WTC11 (cell line): Measurements from ENCODE around the gene SLC10A7.

Experiments
- CREB1 ChIP-seq: sonication (generic); formaldehyde crosslinking; IDR thresholded peaks from 2 replicates; pipeline ENCODE4 v1.8.0; 2023; ENCODE audit warnings: mild to moderate bottlenecking, missing genetic modification reagents
- ZBTB21 ChIP-seq: sonication (generic); formaldehyde crosslinking; IDR thresholded peaks from 2 replicates; pipeline ENCODE4 v1.8.1; 2023; ENCODE audit warnings: mild to moderate bottlenecking, missing genetic modification reagents, borderline replicate concordance
- TF ChIP-seq, protein P1 (sequence below): fragments of 200-600 bp; IDR thresholded peaks from 2 replicates; pipeline ENCODE4 v1.8.0; 2022; ENCODE audit warnings: antibody characterized with exemption
- TF ChIP-seq, protein P2 (sequence below): sonication (generic); formaldehyde crosslinking; conservative IDR thresholded peaks from 2 replicates; pipeline ENCODE4 v1.8.1; 2022; ENCODE audit warnings: mild to moderate bottlenecking, missing genetic modification reagents

DNA sequence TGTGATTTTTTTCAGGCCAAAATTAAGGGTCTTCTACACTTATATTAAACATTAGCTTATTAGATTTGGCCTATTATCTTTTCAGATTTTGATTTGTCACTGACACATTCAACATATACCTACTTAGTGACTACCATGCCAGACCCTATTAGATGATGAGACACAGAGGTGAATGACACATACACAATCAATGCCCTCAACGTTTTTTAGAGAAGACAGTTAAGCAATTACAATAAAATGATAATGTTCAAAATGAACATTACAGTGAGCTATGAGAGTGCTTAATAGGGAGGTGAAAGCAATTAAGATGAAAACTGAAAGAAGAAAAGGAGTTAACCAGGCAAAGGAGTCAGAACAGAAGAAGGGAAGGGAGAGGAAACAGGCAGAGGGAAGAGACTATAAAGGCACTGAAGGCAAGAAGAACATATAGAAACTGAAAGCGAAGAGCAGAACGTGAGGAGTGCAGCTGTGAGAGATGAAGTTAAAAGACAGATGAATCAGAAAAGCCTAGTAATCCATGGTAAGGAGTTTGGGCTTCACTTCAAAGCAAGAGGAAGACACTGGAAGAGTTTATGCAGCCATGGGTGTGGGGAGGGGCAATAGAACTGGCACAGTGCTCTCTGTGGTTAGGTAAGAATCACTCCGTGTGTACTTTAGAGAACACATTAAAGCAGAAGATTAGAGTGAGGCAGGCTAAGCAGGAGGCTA is 188.4 kb downstream of the SLC10A7 start:
- TF ChIP-seq, protein P1, sequence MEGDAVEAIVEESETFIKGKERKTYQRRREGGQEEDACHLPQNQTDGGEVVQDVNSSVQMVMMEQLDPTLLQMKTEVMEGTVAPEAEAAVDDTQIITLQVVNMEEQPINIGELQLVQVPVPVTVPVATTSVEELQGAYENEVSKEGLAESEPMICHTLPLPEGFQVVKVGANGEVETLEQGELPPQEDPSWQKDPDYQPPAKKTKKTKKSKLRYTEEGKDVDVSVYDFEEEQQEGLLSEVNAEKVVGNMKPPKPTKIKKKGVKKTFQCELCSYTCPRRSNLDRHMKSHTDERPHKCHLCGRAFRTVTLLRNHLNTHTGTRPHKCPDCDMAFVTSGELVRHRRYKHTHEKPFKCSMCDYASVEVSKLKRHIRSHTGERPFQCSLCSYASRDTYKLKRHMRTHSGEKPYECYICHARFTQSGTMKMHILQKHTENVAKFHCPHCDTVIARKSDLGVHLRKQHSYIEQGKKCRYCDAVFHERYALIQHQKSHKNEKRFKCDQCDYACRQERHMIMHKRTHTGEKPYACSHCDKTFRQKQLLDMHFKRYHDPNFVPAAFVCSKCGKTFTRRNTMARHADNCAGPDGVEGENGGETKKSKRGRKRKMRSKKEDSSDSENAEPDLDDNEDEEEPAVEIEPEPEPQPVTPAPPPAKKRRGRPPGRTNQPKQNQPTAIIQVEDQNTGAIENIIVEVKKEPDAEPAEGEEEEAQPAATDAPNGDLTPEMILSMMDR, result no peak
- TF ChIP-seq, protein P2, sequence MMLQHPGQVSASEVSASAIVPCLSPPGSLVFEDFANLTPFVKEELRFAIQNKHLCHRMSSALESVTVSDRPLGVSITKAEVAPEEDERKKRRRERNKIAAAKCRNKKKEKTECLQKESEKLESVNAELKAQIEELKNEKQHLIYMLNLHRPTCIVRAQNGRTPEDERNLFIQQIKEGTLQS (CRISPR knock-in tag), result no peak
- TF ChIP-seq CREB1 (CRISPR knock-in tag) (no peak), ZBTB21 (CRISPR knock-in tag) (no peak)
